ENCODE results near the gene CKAP2L.

Gene CKAP2L

GRCh38 chr2:112705575-112705974 lies 58.8 kb downstream of the CKAP2L start:
- no peak for FAIRE-seq

GRCh38 chr2:112703684-112704083 lies 60.7 kb downstream of the CKAP2L start:
- FAIRE-seq, result no peak

GRCh38 chr2:112701052-112701451 lies 63.4 kb downstream of the CKAP2L start:
- FAIRE-seq, result no peak

- FAIRE-seq, result no peak
These were observed 64.3 kb downstream of the CKAP2L start for GRCh38 chr2:112699984-112700667.

GRCh38 chr2:112698834-112699515 lies 65.4 kb downstream of the CKAP2L start:
- FAIRE-seq, result no peak

- FAIRE-seq, result no peak
These were observed 70.2 kb downstream of the CKAP2L start for GRCh38 chr2:112694182-112694581.

- no peak for FAIRE-seq
These were observed 70.8 kb downstream of the CKAP2L start for GRCh38 chr2:112693596-112693995.

GRCh38 chr2:112692918-112693317 lies 71.5 kb downstream of the CKAP2L start:
- no peak for FAIRE-seq

GRCh38 chr2:112692495-112692911 lies 71.9 kb downstream of the CKAP2L start:
- no peak for FAIRE-seq

GRCh38 chr2:112691881-112692281 lies 72.5 kb downstream of the CKAP2L start:
- FAIRE-seq, result no peak

- FAIRE-seq, result no peak
These were observed 73.5 kb downstream of the CKAP2L start for GRCh38 chr2:112690853-112691401.

GRCh38 chr2:112688086-112688880 lies 76.1 kb downstream of the CKAP2L start:
- no peak for FAIRE-seq

GRCh38 chr2:112687522-112687921 lies 76.9 kb downstream of the CKAP2L start:
- no peak for FAIRE-seq

Data from TTC549 (cell line).